ENCODE results near the gene PRKG1. TPM values are rescaled to one million over a fixed set of nuclear protein-coding genes. Genes with fewer than 3 reads are reported as not detected.

PRKG1 gene
- total RNA-seq, 1 experiment from 2014 or later, result 10.4 TPM

- Histone ChIP-seq H3K4me1 (ENCODE audit: insufficient read depth, low read length) (no peaks in the 10 kb centered on the region), H3K27ac (ENCODE audit: insufficient read length, low read depth, low read length) (no peak overlapping the region), H3K4ac (ENCODE audit: low read depth, low read length) (no peak overlapping the region), H3K23ac (ENCODE audit: insufficient read length, low read depth, low read length) (no peak overlapping the region), H2BK15ac (ENCODE audit: low read depth, low read length) (no peak overlapping the region), H3K18ac (ENCODE audit: insufficient read length, low read depth, low read length) (no peak overlapping the region), H4K91ac (ENCODE audit: insufficient read length, low read depth, low read length) (no peak overlapping the region), H4K5ac (ENCODE audit: insufficient read length, low read depth, low read length) (no peak overlapping the region), H3K79me1 (ENCODE audit: insufficient read depth, low read depth, low read length, poor library complexity, severe bottlenecking) (no peaks in the 10 kb centered on the region), H2BK20ac (ENCODE audit: low read depth, low read length, poor library complexity, severe bottlenecking) (no peak overlapping the region), H3K9ac (ENCODE audit: extremely low read depth, insufficient read length, low read length) (no peak overlapping the region), H4K8ac (replicated peaks; ENCODE audit: insufficient read length, low read depth, low read length) (no peak overlapping the region), H2AFZ (ENCODE audit: low read length) (no peak overlapping the region), H3K4me2 (ENCODE audit: insufficient read depth, insufficient read length, low read length) (no peak overlapping the region), H3K27me3 (ENCODE audit: insufficient read depth, low read length) (no peaks in the 10 kb centered on the region), H3K9me3 (ENCODE audit: control insufficient read depth, low read depth, low read length) (no peaks in the 10 kb centered on the region), H2BK5ac (ENCODE audit: insufficient read length, low read length) (no peak overlapping the region), H2BK12ac (ENCODE audit: insufficient read length, low read depth, low read length) (no peak overlapping the region), H3T11ph (ENCODE audit: low read length) (no peak overlapping the region), H3K56ac (ENCODE audit: insufficient read length, low read depth, low read length) (no peak overlapping the region), H3K14ac (ENCODE audit: insufficient read depth, low read length) (no peak overlapping the region), H2BK120ac (ENCODE audit: low read depth, low read length, poor library complexity, severe bottlenecking) (no peak overlapping the region), H2AK5ac (ENCODE audit: insufficient read length, low read length) (no peak overlapping the region), H4K20me1 (ENCODE audit: control insufficient read depth, insufficient read depth, insufficient read length) (no peaks in the 10 kb centered on the region), H3K23me2 (ENCODE audit: insufficient read length, low read depth, low read length, poor library complexity, severe bottlenecking) (no peaks in the 10 kb centered on the region), H3K79me2 (ENCODE audit: insufficient read depth, low read length) (no peaks in the 10 kb centered on the region)
- no peaks in the 10 kb centered on the region for H3K4me1 Mint-ChIP-seq
- no peaks in the 10 kb centered on the region for H3K36me3 Mint-ChIP-seq (ENCODE audit: insufficient read depth in 1 of 3, low read depth in 3 of 3)
- H3K4me3 Mint-ChIP-seq, result no peak overlapping the region
- H3K27me3 Mint-ChIP-seq (ENCODE audit: low read depth), result no peaks in the 10 kb centered on the region
- no peak for DNase-seq
- H3K9me3 Mint-ChIP-seq, result peaks cover 3 to 5% of the 10 kb centered on the region in 2 experiments; a peak in 1 of 5 replicates
- TF ChIP-seq CTCF (conservative IDR thresholded peaks at IDR 0.05), result no peak
- H3K27ac Mint-ChIP-seq, result no peak overlapping the region
These were observed 718.4 kb downstream of the PRKG1 start for GRCh38 chr10:51792678-51793077.

All from H9 (cell line).